ENCODE data around the gene KLHL29. TPM values are rescaled to one million over a fixed set of nuclear protein-coding genes. Genes with fewer than 3 reads are reported as not detected.

The KLHL29 gene
- total RNA-seq, 1 donor from 2014 or later = 17.5 TPM

DNA sequence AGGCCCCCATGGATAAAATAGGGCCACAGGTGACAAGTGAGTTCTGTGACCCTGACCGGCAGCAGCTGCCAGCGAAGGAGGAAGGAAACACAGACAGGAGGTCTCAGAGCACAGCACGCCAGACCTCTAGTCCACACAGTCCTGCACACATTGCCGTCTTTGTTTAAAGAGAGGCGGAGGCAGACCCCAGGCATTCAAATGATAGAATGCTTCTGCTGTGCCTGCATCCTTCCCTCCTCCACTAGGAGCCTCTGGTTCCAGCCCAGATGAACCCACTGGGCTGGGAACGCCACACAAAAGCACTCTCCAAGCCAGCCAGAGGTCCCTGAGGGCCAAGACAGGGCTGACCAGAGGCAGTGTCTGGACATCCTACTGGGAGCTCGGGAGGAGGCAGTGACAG lies 118.7 kb downstream of the KLHL29 start:
- peaks cover 7% of the 10 kb centered on the region for H3K27me3 Mint-ChIP-seq (ENCODE audit: unreplicated experiment)
- H3K4me1 Mint-ChIP-seq (ENCODE audit: unreplicated experiment) = peaks cover 15% of the 10 kb centered on the region
- no peaks in the 10 kb centered on the region for H3K36me3 Mint-ChIP-seq (ENCODE audit: low read depth, unreplicated experiment)

DNA sequence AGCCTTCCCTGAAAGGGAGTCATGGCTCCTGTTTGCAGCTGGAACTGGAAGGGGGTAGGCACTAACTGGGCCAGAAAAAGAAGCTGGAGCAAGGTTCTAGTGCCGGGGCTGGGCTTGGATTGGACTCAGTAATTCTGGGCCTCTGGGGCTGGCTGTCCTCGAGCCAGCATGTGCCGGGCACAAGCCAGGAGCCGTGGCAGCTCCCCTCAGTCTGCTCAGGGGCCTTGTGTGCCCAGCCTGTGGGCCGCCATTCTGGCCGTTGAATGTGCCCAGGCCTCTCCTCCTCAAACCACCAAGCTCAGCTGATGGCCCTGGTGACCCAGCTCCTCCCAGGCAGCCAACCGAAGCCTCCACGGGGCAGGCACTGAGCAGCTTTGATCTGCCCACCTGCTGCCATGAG lies 119.6 kb downstream of the KLHL29 start:
- Mint-ChIP-seq H3K36me3 (ENCODE audit: low read depth, unreplicated experiment) (no peaks in the 10 kb centered on the region), H3K27me3 (ENCODE audit: unreplicated experiment) (peaks cover 5% of the 10 kb centered on the region), H3K4me3 (ENCODE audit: unreplicated experiment) (no peak overlapping the region), H3K27ac (ENCODE audit: unreplicated experiment) (no peak overlapping the region), H3K4me1 (ENCODE audit: unreplicated experiment) (peaks cover 8% of the 10 kb centered on the region), H3K9me3 (ENCODE audit: unreplicated experiment) (no peaks in the 10 kb centered on the region)
- DNase-seq (ENCODE audit: low spot score) = no peak
- TF ChIP-seq, protein P1, sequence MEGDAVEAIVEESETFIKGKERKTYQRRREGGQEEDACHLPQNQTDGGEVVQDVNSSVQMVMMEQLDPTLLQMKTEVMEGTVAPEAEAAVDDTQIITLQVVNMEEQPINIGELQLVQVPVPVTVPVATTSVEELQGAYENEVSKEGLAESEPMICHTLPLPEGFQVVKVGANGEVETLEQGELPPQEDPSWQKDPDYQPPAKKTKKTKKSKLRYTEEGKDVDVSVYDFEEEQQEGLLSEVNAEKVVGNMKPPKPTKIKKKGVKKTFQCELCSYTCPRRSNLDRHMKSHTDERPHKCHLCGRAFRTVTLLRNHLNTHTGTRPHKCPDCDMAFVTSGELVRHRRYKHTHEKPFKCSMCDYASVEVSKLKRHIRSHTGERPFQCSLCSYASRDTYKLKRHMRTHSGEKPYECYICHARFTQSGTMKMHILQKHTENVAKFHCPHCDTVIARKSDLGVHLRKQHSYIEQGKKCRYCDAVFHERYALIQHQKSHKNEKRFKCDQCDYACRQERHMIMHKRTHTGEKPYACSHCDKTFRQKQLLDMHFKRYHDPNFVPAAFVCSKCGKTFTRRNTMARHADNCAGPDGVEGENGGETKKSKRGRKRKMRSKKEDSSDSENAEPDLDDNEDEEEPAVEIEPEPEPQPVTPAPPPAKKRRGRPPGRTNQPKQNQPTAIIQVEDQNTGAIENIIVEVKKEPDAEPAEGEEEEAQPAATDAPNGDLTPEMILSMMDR (IDR thresholded peaks at IDR 0.05; ENCODE audit: unreplicated experiment) = no peak

More for the DNA sequence above, 118.7 kb downstream of the KLHL29 start:
- Mint-ChIP-seq H3K27ac (ENCODE audit: unreplicated experiment) (no peak overlapping the region), H3K4me3 (ENCODE audit: unreplicated experiment) (no peak overlapping the region), H3K9me3 (ENCODE audit: unreplicated experiment) (no peaks in the 10 kb centered on the region)
- no peak for DNase-seq (ENCODE audit: low spot score)
- TF ChIP-seq, protein P1 (IDR thresholded peaks at IDR 0.05; ENCODE audit: unreplicated experiment) = no peak

DNA sequence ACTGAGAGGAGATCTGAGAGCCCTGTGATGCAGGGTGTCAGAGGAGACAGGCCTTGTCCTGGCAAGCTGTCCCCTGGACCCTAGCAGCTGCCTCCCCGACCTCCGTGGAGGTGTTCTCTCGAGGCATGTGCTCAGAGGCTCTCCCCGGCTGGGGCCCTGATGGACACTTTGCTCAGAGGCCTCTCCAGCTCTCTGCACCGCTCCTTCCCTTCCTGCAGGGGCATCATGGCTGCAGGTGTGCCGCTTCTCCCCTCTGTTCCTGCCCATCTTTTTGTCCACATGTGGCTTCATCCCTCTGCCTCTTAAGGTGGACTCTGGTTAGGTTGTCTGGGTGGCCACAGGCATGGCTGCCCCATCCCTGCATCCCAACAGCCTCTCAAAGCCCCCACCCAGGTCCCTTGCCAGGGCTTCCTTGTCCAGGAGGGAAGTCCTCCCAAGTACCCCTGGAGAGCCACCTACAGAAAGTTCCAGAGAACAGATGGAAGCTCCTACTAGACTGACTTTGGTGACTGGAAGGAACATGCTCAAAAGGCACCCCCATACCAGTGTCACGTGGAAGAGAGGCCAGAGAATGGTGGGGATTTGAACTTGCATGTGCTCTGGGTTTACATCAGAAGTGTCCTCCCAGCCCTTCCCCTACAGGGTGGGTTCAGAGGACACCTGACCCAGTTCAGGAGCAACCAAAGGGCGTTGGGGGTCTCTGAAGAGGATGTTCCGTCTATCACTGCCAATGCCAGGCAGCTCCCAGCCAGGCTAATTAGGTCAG lies 120.4 kb downstream of the KLHL29 start:
- no peak overlapping the region for H3K27ac Mint-ChIP-seq (ENCODE audit: unreplicated experiment)
- no peaks in the 10 kb centered on the region for H3K9me3 Mint-ChIP-seq (ENCODE audit: unreplicated experiment)
- peaks cover 8% of the 10 kb centered on the region for H3K4me1 Mint-ChIP-seq (ENCODE audit: unreplicated experiment)
- H3K4me3 Mint-ChIP-seq (ENCODE audit: unreplicated experiment) = no peak overlapping the region
- H3K27me3 Mint-ChIP-seq (ENCODE audit: unreplicated experiment) = peaks cover 5% of the 10 kb centered on the region
- no peak for DNase-seq (ENCODE audit: low spot score)
- TF ChIP-seq, protein P1 (IDR thresholded peaks at IDR 0.05; ENCODE audit: unreplicated experiment) = no peak
- no peaks in the 10 kb centered on the region for H3K36me3 Mint-ChIP-seq (ENCODE audit: low read depth, unreplicated experiment)

DNA sequence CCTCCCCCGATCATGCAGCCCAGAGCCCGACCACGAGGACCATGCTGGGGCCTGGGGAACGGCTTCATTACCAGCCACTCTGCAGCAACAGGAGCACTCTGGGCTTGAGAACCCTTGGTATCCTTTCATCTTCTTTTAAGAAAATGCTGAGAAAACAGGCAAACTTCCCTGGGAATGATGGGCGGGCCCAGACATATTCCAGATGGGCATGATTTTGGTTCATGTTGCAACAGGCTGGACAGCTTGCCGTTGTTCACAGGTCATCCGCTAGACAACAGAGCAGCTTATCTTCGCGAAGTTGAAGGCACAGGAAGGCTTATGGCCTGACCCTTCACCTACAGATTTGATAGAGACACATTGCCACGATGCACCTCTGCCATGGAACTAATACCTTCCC lies 121.0 kb downstream of the KLHL29 start:
- H3K36me3 Mint-ChIP-seq (ENCODE audit: low read depth, unreplicated experiment) = no peaks in the 10 kb centered on the region
- H3K9me3 Mint-ChIP-seq (ENCODE audit: unreplicated experiment) = no peaks in the 10 kb centered on the region
- no peak overlapping the region for H3K27ac Mint-ChIP-seq (ENCODE audit: unreplicated experiment)
- H3K4me3 Mint-ChIP-seq (ENCODE audit: unreplicated experiment) = no peak overlapping the region
- peaks cover 5% of the 10 kb centered on the region for H3K27me3 Mint-ChIP-seq (ENCODE audit: unreplicated experiment)
- TF ChIP-seq, protein P1 (IDR thresholded peaks at IDR 0.05; ENCODE audit: unreplicated experiment) = no peak
- DNase-seq (ENCODE audit: low spot score) = no peak
- H3K4me1 Mint-ChIP-seq (ENCODE audit: unreplicated experiment) = peaks cover 8% of the 10 kb centered on the region

DNA sequence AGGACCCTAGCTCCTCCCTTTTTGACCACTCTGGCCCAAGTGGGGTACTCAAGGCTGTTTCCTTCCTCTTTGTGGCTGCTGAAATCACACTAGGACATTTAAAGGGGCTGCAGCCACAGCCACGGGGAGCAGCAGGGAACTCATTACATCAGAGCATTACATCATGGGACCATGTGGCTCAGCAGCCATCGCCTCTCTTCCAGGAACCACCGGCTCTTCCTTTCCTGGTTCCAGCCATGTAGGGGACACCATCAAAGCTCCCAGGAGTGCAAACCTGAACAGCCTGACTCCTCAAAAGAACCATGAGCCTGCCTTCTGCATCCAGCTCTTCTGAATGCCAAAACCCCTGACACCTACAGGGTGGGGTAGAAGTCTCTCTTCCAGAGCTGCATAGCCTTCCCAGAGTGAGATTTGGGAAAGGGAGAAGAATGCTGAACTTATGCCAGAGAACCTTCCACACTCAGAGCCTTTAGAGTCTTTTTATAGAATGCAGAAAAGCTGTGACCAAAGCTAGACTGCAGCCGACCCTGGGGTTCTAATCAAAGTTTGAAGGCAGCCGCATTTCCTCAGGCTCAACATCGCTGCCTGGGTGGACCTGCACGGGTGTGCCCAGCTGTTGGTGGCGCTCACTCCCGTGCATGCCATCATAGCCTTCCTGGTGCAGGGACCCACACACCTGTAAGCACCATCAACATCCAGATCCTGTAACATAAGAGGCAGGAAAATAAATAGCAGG lies 121.7 kb downstream of the KLHL29 start:
- TF ChIP-seq, protein P1 (IDR thresholded peaks at IDR 0.05; ENCODE audit: unreplicated experiment) = no peak
- Mint-ChIP-seq H3K27ac (ENCODE audit: unreplicated experiment) (no peak overlapping the region), H3K4me1 (ENCODE audit: unreplicated experiment) (peaks cover 8% of the 10 kb centered on the region), H3K36me3 (ENCODE audit: low read depth, unreplicated experiment) (no peaks in the 10 kb centered on the region), H3K27me3 (ENCODE audit: unreplicated experiment) (peaks cover 5% of the 10 kb centered on the region), H3K9me3 (ENCODE audit: unreplicated experiment) (no peaks in the 10 kb centered on the region), H3K4me3 (ENCODE audit: unreplicated experiment) (no peak overlapping the region)
- DNase-seq (ENCODE audit: low spot score) = no peak

Data from endothelial cell (in vitro differentiated cells).